Measurements from ENCODE around the gene GAL3ST1. TPM values are rescaled to one million over a fixed set of nuclear protein-coding genes. Genes with fewer than 3 reads are reported as not detected.

Gene GAL3ST1
- total RNA-seq, 1 experiment from 2014 or later, result 8.9 TPM

GRCh38 chr22:30582788-30583545 is 8.5 kb upstream of the GAL3ST1 start:
- H3K27ac Mint-ChIP-seq (ENCODE audit: unreplicated experiment), result no peak overlapping the region
- H3K4me1 ChIP-seq, result no peaks in the 10 kb centered on the region
- ChIA-PET CTCF (no interaction called here), POLR2A (no interaction called here)
- peaks cover 71% of the 10 kb centered on the region for H3K36me3 Mint-ChIP-seq (ENCODE audit: insufficient read depth, unreplicated experiment)
- no peaks in the 10 kb centered on the region for H3K9me3 Mint-ChIP-seq (ENCODE audit: unreplicated experiment)
- H3K4me3 Mint-ChIP-seq (ENCODE audit: unreplicated experiment), result no peak overlapping the region
- H3K9me3 ChIP-seq, result no peaks in the 10 kb centered on the region
- TF ChIP-seq CTCF (IDR thresholded peaks at IDR 0.05; ENCODE audit: insufficient read depth in 1 of 2, low read depth in 1 of 2, low read length in 1 of 2, severe bottlenecking in 1 of 2, unreplicated experiment in 1 of 2), result no peak
- BruUV-seq (replicated peaks), result no TSS peak
- H3K4me3 ChIP-seq (ENCODE audit: low read depth, low read length), result no peak overlapping the region
- no peaks in the 10 kb centered on the region for H3K27me3 ChIP-seq (replicated peaks; ENCODE audit: control insufficient read depth, insufficient read depth, low read length)
- no peaks in the 10 kb centered on the region for H3K27me3 Mint-ChIP-seq (ENCODE audit: insufficient read depth, unreplicated experiment)
- intact Hi-C loops (cut with micrococcal nuclease; ENCODE audit: unreplicated experiment), result no loop called here
- peaks cover 4% of the 10 kb centered on the region; the same call in 1 of the 2 replicates for H3K36me3 ChIP-seq (ENCODE audit: control insufficient read depth, insufficient read depth, low read length)
- no peak for DNase-seq
- no peaks in the 10 kb centered on the region for H3K4me1 Mint-ChIP-seq (ENCODE audit: low read depth, unreplicated experiment)

- ChIA-PET POLR2A (no interaction called here), CTCF (no interaction called here)
- intact Hi-C loops (cut with micrococcal nuclease; ENCODE audit: unreplicated experiment), result no loop called here
- Mint-ChIP-seq H3K4me1 (ENCODE audit: low read depth, unreplicated experiment) (no peaks in the 10 kb centered on the region), H3K4me3 (ENCODE audit: unreplicated experiment) (no peak overlapping the region), H3K27me3 (ENCODE audit: insufficient read depth, unreplicated experiment) (no peaks in the 10 kb centered on the region), H3K36me3 (ENCODE audit: insufficient read depth, unreplicated experiment) (peaks cover 68% of the 10 kb centered on the region), H3K9me3 (ENCODE audit: unreplicated experiment) (no peaks in the 10 kb centered on the region), H3K27ac (ENCODE audit: unreplicated experiment) (no peak overlapping the region)
- no TSS peak for BruUV-seq (replicated peaks)
- no peak for DNase-seq
- H3K27me3 ChIP-seq (replicated peaks; ENCODE audit: control insufficient read depth, insufficient read depth, low read length), result no peaks in the 10 kb centered on the region
- no peaks in the 10 kb centered on the region for H3K9me3 ChIP-seq
- H3K36me3 ChIP-seq (ENCODE audit: control insufficient read depth, insufficient read depth, low read length), result peaks cover 4% of the 10 kb centered on the region; the same call in 1 of the 2 replicates
- H3K4me1 ChIP-seq, result no peaks in the 10 kb centered on the region
- no peak for TF ChIP-seq CTCF (IDR thresholded peaks at IDR 0.05; ENCODE audit: insufficient read depth in 1 of 2, low read depth in 1 of 2, low read length in 1 of 2, severe bottlenecking in 1 of 2, unreplicated experiment in 1 of 2)
- no peak overlapping the region for H3K4me3 ChIP-seq (ENCODE audit: low read depth, low read length)
Observed at GRCh38 chr22:30582051-30582450, 7.6 kb upstream of the GAL3ST1 start.

GRCh38 chr22:30580896-30581295 is 6.4 kb upstream of the GAL3ST1 start:
- no peak for TF ChIP-seq CTCF (IDR thresholded peaks at IDR 0.05; ENCODE audit: insufficient read depth in 1 of 2, low read depth in 1 of 2, low read length in 1 of 2, severe bottlenecking in 1 of 2, unreplicated experiment in 1 of 2)
- Mint-ChIP-seq H3K9me3 (ENCODE audit: unreplicated experiment) (no peaks in the 10 kb centered on the region), H3K36me3 (ENCODE audit: insufficient read depth, unreplicated experiment) (peaks cover 65% of the 10 kb centered on the region), H3K4me3 (ENCODE audit: unreplicated experiment) (no peak overlapping the region), H3K27ac (ENCODE audit: unreplicated experiment) (no peak overlapping the region), H3K27me3 (ENCODE audit: insufficient read depth, unreplicated experiment) (no peaks in the 10 kb centered on the region), H3K4me1 (ENCODE audit: low read depth, unreplicated experiment) (no peaks in the 10 kb centered on the region)
- intact Hi-C loops (cut with micrococcal nuclease; ENCODE audit: unreplicated experiment), result no loop called here
- BruUV-seq (replicated peaks), result no TSS peak
- no peak overlapping the region for H3K4me3 ChIP-seq (ENCODE audit: low read depth, low read length)
- DNase-seq, result no peak
- ChIA-PET POLR2A (no interaction called here), CTCF (no interaction called here)
- peaks cover 6% of the 10 kb centered on the region for H3K36me3 ChIP-seq (ENCODE audit: control insufficient read depth, insufficient read depth, low read length)
- H3K9me3 ChIP-seq, result no peaks in the 10 kb centered on the region
- no peaks in the 10 kb centered on the region for H3K4me1 ChIP-seq
- no peaks in the 10 kb centered on the region for H3K27me3 ChIP-seq (replicated peaks; ENCODE audit: control insufficient read depth, insufficient read depth, low read length)
